Ishikawa (cell line): ENCODE results near the gene TNFSF11.

Experiments
- CREB1 ChIP-seq: IDR thresholded peaks from 2 replicates; pipeline ENCODE4 v1.6.1; 2012; ENCODE audit warnings: low read depth
- EGR1 ChIP-seq: IDR thresholded peaks from 2 replicates; pipeline ENCODE4 v1.6.1; 2012
- EP300 ChIP-seq: IDR thresholded peaks from 2 replicates; pipeline ENCODE4 v1.6.1; 2012; ENCODE audit warnings: borderline replicate concordance
- TAF1 ChIP-seq: IDR thresholded peaks from 2 replicates; pipeline ENCODE4 v1.6.1; 2012; ENCODE audit warnings: low read depth, mild to moderate bottlenecking
- TF ChIP-seq, protein P1 (sequence below): IDR thresholded peaks from 2 replicates; pipeline ENCODE4 v1.6.1; 2012

DNA sequence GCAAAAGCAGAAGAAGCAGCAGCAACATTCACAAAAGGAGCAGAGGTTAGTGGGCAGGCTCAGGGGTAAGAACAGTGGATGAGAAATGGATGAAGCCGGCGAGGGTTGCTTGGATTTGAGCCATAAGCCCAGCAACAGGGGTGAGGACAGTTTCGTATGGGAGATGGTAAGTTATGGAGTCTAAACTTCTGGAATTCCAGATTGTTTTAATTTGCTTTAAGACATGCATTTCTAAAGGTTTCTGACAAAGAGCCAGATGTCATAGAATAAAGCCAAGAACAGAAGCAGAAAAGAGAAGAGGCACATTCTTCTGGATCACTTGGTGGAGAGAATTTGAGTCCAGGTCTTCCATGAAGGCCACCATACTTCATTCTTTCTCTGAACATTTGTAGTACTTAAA, 76.6 kb downstream of the TNFSF11 start:
- TF ChIP-seq CREB1, result no peak
- TF ChIP-seq, protein P1, sequence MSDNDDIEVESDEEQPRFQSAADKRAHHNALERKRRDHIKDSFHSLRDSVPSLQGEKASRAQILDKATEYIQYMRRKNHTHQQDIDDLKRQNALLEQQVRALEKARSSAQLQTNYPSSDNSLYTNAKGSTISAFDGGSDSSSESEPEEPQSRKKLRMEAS, result no peak
- no peak for TF ChIP-seq TAF1
- no peak for TF ChIP-seq EGR1
- TF ChIP-seq EP300, result no peak
